Muscle of leg (tissue), 11 donors: ENCODE results near the gene ANGPTL8. TPM values are rescaled to one million over a fixed set of nuclear protein-coding genes. Genes with fewer than 3 reads are reported as not detected.

Experiments
- DNase-seq: peaks from one replicate; pipeline ENCODE4 v3.0.0; 2013
- H3K27ac ChIP-seq: one replicate; pipeline ENCODE4 v1.5.1; 2013; ENCODE audit warnings: mild to moderate bottlenecking, low read length, control low read depth
- H3K27me3 ChIP-seq: one replicate; pipeline ENCODE4 v1.6.1; 2013; ENCODE audit warnings: low read length; ENCODE audit not compliant: control insufficient read depth, insufficient read depth
- H3K36me3 ChIP-seq: one replicate; pipeline ENCODE4 v1.6.1; 2013; ENCODE audit warnings: low read length; ENCODE audit not compliant: control insufficient read depth, insufficient read depth
- H3K4me1 ChIP-seq: one replicate; pipeline ENCODE4 v1.6.1; 2013; ENCODE audit warnings: low read length; ENCODE audit not compliant: control insufficient read depth, insufficient read depth
- H3K4me3 ChIP-seq: one replicate; pipeline ENCODE4 v1.5.1; 2013; ENCODE audit warnings: low read length, control low read depth
- H3K9me3 ChIP-seq: replicated peaks from 2 replicates; pipeline ENCODE4 v1.6.1; 2013; ENCODE audit warnings: low read depth, low read length; ENCODE audit not compliant: control insufficient read depth
- WGBS: methylation state at CpG from one replicate; pipeline ENCODE4 v1.1.5; 2013; ENCODE audit warnings: missing lambda C conversion rate; ENCODE audit not compliant: insufficient coverage; 5-methylcytosine and 5-hydroxymethylcytosine counted together
- polyA plus RNA-seq, 8 donors: library from polyadenylated mRNA; unstranded; fragments of 120-200 nt; gene quantifications; one replicate each; pipeline versions ENCODE4 v1.2.1 to v1.2.3, GENCODE V29; 2013; ENCODE audit warnings: inconsistent platforms in 1 of 8, low replicate concordance in 1 of 8; ENCODE audit not compliant: insufficient read length in 8 of 8, insufficient read depth in 1 of 8
- total RNA-seq: library from RNA; stranded (reverse); fragments of 120-200 nt; gene quantifications from one replicate; pipeline ENCODE4 v1.2.4, GENCODE V29; 2013

ANGPTL8 gene
- total and polyA plus RNA-seq, 9 donors: 0.18 to 0.53 (median 0.44) TPM; not detected in 2

DNA sequence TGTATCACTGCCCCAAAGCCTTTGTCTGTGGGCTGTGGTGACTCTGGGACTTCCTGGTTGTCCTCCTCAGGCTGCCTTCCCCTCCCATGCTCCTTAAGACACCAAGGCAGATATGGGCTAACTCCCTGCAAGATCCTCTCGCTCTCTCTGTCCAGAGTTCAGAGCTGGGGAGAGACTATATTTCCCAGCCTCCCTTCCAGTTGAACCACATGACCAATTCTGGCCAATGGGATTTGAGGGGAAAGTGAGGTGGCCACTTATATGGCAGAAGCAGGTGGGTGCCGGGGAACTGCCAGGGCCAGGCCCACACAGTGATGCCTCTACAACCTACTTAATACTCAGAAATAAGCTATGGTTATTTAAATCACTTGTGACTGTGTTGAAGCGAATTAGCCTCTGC is 16.2 kb upstream of the ANGPTL8 start:
- Histone ChIP-seq H3K4me3 (no peak overlapping the region), H3K9me3 (peaks cover 10% of the 10 kb centered on the region), H3K27me3 (no peaks in the 10 kb centered on the region), H3K36me3 (peaks cover 59% of the 10 kb centered on the region), H3K27ac (no peak overlapping the region), H3K4me1 (no peaks in the 10 kb centered on the region)
- no CpG with 5 or more reads among the region's 3 CpGs for WGBS
- no peak for DNase-seq

DNA sequence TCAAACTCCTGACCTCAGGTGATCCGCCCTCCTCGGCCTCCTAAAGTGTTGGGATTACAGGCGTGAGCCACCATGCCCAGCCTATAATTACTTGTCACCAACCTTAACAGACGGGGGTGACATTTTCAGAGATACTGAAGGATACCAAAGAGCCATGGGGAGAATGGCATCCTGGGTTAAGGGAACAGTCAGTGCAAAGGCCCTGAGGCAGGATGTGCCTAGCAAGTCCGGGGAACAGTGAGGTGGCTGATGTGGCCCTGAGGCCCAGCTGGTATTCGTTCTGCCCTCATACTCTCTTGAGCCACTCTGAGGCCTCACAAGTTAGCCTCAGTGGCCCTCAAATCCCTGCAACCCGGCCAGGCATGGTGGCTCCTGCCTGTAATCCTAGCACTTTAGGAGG is 15.0 kb upstream of the ANGPTL8 start:
- 91% methylated on average over 3 of the region's 7 CpGs for WGBS

DNA sequence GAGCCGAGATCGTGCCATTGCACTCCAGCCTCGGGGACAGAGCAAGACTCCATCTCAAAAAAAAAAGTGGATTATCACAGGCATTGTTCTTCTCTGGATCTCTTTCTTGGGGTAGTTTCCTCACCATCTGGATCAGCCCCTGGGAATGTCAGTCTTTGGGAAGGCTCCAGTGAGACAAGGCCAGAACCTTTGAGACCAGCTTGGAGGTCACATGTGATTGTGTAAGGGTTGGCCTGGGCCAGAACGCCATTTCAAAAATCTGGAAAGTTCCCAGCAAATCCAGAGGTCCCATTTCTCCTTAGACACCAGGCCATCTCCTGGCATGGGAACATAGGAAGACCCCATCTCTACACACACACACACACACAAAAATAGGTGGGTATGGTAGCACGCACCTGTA is 14.2 kb upstream of the ANGPTL8 start:
- Histone ChIP-seq H3K4me3 (no peak overlapping the region), H3K9me3 (peaks cover 10% of the 10 kb centered on the region), H3K36me3 (peaks cover 65% of the 10 kb centered on the region), H3K27me3 (no peaks in the 10 kb centered on the region), H3K27ac (no peak overlapping the region), H3K4me1 (no peaks in the 10 kb centered on the region)
- DNase-seq: no peak
- WGBS: 74% methylated on average over 3 of the region's 5 CpGs

More for the DNA sequence above, 15.0 kb upstream of the ANGPTL8 start:
- Histone ChIP-seq H3K36me3 (peaks cover 65% of the 10 kb centered on the region), H3K4me3 (no peak overlapping the region), H3K4me1 (no peaks in the 10 kb centered on the region), H3K27me3 (no peaks in the 10 kb centered on the region), H3K9me3 (peaks cover 10% of the 10 kb centered on the region), H3K27ac (no peak overlapping the region)
- no peak for DNase-seq

DNA sequence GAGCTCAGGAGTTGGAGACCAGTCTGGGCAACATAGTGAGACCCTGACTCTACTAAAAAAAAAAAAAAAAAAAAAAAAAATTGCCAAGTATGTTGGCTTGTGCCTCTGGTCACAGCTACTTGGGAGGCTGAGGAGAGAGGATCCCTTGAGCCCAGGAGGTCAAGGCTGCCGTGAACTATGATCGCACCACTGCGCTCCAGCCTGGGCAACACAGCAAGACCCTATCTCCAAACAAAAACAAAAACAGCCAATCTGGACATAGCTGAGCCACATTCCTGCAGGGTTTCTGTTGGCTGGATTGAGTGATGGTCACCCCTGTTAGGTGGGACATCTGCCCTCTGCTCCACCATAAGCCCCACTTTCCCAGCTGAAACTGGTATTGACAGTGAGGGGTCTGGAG is 13.6 kb upstream of the ANGPTL8 start:
- peaks cover 10% of the 10 kb centered on the region for H3K9me3 ChIP-seq
- peaks cover 68% of the 10 kb centered on the region for H3K36me3 ChIP-seq
- H3K27ac ChIP-seq: no peak overlapping the region
- no peaks in the 10 kb centered on the region for H3K4me1 ChIP-seq
- WGBS: no CpG with 5 or more reads among the region's 3 CpGs
- no peaks in the 10 kb centered on the region for H3K27me3 ChIP-seq
- DNase-seq: no peak
- H3K4me3 ChIP-seq: no peak overlapping the region

DNA sequence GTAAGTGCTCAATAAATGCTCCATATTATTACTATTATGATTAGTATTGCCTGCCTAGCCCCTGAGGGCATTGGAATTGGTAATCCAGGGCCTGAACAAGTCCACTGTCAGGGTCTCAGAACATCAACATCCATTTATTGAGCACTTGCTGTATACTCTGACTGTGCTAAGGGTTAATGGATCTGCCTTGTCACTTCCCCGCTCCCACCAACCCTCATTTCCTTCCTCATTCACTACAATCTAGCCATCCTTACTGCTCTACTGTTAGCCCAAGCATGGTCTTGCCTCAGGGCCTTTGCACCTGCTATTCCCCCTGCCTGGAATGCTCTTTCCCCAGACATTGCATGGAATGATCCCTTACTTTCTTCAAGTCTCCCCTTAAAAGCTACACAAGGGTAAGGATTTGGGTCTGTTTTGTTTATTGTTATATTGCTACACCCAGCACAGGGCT is 12.7 kb upstream of the ANGPTL8 start:
- no CpG with 5 or more reads among the region's 1 CpG for WGBS
- Histone ChIP-seq H3K27ac (no peak overlapping the region), H3K27me3 (no peaks in the 10 kb centered on the region)

DNA sequence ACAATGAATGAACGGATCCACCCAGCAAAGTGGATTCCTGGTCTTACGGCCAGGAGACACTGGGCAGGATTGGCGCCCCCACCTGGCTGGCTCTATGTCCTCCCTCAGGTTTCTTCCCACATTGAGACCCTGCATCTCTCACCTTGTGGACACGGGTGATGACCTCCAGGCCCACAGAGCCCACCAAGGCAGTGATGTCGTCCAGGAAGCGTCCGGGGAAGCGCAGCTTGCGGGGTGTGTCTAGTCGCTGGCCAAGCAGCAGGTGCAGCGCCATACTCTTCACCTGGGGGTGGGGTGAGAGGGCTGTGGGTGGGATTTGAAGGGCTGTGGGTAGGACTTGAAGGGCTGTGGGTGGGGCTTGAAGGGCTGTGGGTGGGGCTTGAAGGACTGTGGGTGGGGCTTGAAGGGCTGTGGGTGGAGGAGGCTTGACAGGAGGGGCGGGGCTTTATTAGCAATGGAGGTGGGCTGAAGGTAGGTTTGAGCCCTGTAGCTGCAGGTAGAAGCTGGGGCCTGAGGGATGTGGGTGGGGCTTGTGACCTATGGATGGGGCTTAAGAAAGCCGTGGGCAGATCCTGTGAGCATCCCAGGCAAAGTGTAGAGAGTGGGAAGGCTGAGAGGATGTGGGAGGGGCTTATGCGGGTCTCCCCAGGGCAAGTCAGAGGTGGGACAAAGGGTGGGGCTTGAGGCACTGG is 12.1 kb upstream of the ANGPTL8 start:
- WGBS: 79% methylated on average over 14 of the region's 14 CpGs
- DNase-seq: no peak
- Histone ChIP-seq H3K4me3 (no peak overlapping the region), H3K27me3 (no peaks in the 10 kb centered on the region), H3K36me3 (peaks cover 67% of the 10 kb centered on the region), H3K9me3 (peaks cover 1% of the 10 kb centered on the region), H3K27ac (no peak overlapping the region), H3K4me1 (no peaks in the 10 kb centered on the region)

More for the DNA sequence above, 12.7 kb upstream of the ANGPTL8 start:
- Histone ChIP-seq H3K4me1 (no peaks in the 10 kb centered on the region), H3K4me3 (no peak overlapping the region), H3K36me3 (peaks cover 67% of the 10 kb centered on the region), H3K9me3 (peaks cover 7% of the 10 kb centered on the region)
- no peak for DNase-seq

DNA sequence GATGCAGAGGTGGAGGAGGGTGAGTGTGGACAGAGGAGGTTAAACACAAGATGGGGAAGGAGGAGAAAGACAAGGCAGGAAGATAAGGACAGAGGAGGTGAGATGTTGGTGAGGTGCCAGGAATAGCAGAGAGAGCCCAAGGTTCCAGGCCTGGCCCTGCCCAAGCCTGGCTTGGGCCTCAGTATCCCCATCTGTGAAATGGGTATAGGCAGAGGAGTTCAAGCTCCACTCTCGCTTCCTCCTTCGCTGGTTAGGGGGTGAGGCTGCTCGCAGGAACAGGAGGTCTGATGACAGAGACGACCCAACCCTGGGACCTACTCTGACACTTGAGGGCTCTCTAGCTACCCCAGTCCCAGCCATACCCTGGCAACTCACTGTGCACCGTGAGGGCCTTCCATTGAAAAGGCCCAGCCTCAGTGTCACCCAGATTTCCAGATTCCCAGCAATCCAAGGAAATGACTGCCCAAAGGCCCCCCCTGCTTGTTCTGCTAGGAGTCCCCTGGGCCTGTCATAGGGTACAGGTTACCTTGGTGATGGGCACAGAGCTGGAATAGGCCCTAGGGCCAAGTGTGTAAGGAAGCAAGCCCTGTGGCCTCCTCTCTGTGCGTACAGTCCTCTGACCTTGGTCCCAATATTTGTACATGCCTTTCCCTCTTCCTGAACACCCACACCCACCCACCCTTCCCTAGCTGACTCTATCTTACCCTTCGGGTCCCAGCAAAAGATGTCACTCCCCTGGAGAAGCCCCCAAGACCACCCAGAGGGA is 8.6 kb upstream of the ANGPTL8 start:
- H3K36me3 ChIP-seq: peaks cover 68% of the 10 kb centered on the region
- H3K27me3 ChIP-seq: no peaks in the 10 kb centered on the region
- 65% methylated on average over 3 of the region's 7 CpGs for WGBS

DNA sequence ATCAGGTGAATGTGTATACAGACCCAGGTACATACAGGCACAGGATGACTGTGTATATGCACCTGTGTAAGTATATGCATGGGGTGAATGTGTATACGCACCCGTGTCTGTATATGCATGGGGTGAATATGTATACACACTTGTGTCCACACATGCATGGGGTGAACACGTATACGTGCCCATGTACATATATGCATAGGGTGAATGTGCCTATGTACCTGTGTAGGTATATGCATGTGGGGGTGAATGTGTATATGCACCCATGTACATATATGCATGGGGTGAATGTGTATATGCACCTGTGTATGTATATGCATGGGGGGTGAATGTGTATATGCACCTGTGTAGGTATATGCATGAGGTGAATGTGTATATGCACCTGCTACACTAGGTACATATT is 6.9 kb upstream of the ANGPTL8 start:
- H3K27ac ChIP-seq: no peak overlapping the region
- 88% methylated on average over 4 of the region's 4 CpGs for WGBS
- H3K4me1 ChIP-seq: no peaks in the 10 kb centered on the region
- DNase-seq: no peak
- no peak overlapping the region for H3K4me3 ChIP-seq
- peaks cover 62% of the 10 kb centered on the region for H3K36me3 ChIP-seq
- no peaks in the 10 kb centered on the region for H3K9me3 ChIP-seq
- no peaks in the 10 kb centered on the region for H3K27me3 ChIP-seq

More for the DNA sequence above, 8.6 kb upstream of the ANGPTL8 start:
- H3K9me3 ChIP-seq: no peaks in the 10 kb centered on the region
- DNase-seq: no peak
- H3K4me1 ChIP-seq: no peaks in the 10 kb centered on the region
- H3K4me3 ChIP-seq: no peak overlapping the region
- no peak overlapping the region for H3K27ac ChIP-seq

DNA sequence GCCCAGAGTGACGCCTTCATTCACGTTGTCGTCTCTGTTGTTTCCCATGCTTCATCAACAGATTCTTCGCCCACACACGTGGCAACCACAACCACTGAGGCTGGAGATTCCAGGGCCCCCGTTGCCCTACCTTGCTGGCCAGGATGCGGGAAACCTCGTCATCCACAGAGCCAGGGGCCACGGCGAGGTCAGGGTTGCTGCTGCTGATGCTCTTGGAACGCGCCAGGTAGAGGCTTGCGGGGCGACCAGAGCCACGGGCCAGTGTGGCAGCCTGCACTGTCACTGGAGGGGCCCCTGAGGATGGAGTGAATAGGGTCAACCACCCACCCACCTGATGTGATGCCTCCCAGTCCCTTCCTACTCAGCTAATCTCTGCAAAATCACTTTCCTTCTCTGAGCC is 6.3 kb upstream of the ANGPTL8 start:
- Histone ChIP-seq H3K4me3 (no peak overlapping the region), H3K36me3 (peaks cover 63% of the 10 kb centered on the region), H3K27ac (no peak overlapping the region), H3K4me1 (no peaks in the 10 kb centered on the region), H3K27me3 (no peaks in the 10 kb centered on the region), H3K9me3 (no peaks in the 10 kb centered on the region)
- DNase-seq: no peak
- WGBS: 94% methylated on average over 12 of the region's 15 CpGs

DNA sequence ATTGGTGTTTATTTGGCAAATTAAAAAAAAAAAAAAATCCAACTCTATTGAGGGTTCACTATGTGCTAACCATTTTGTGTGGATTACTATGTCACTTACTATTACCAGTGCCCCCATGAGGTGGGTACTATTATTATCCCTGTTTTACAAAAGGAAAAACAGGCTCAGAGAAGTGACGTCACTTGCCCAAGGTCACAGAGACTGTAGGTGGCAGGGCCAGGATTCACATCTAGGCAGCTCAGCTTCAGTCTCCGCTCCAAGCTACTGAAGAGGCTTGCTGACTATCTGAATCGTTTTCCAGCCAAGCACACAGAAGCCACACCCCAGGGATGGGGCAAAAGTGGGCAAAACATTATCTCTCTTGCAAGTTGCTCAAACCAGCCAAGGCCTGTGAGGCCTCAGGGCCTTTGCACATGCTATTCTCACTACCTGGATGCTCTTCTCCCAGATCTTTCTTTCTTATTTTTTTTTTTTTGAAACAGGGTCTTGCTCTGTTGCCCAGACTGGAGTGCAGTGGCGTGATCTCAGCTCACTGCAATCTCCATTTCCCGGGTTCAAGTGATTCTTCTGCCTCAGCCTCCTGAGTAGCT is 4.8 kb upstream of the ANGPTL8 start:
- Histone ChIP-seq H3K27me3 (no peaks in the 10 kb centered on the region), H3K36me3 (peaks cover 69% of the 10 kb centered on the region), H3K4me3 (no peak overlapping the region), H3K9me3 (peaks cover 8% of the 10 kb centered on the region), H3K4me1 (no peaks in the 10 kb centered on the region), H3K27ac (no peak overlapping the region)
- no peak for DNase-seq
- 87% methylated on average over 4 of the region's 5 CpGs for WGBS
